IMR-90 (cell line): ENCODE data around the gene ARHGEF9. TPM values are rescaled to one million over a fixed set of nuclear protein-coding genes. Genes with fewer than 3 reads are reported as not detected.

Experiments
- ATAC-seq: fragments of 200-7000 bp; cut with Tn5 transposase; 2 replicates; pipeline ENCODE4 v1.9.1; 2020; ENCODE audit warnings: low read depth, mild to moderate bottlenecking, moderate library complexity
- BruUV-seq: library from RNA; stranded (reverse); fragments of 400-500 nt; replicated peaks from 2 replicates; lab custom pipeline; 2021; lab: Mats Ljungman, UMichigan
- CTCF ChIA-PET: fragments of 300-600 bp; formaldehyde crosslinking; extraction: SDS; loops from one replicate; lab custom pipeline; 2021; ENCODE audit warnings: antibody characterized with exemption; lab: Yijun Ruan, JAX
- POLR2A ChIA-PET: fragments of 300-600 bp; sonication (Branson Sonifier 250); formaldehyde crosslinking; loops from one replicate; lab custom pipeline; 2022; ENCODE audit warnings: antibody characterized with exemption; ENCODE audit not compliant: unreplicated experiment; lab: Charles Lee
- DNase-seq: peaks from one replicate; pipeline ENCODE4 v3.0.0; 2013
- H2AFZ ChIP-seq: replicated peaks from 2 replicates; pipeline ENCODE3; 2013; ENCODE audit warnings: low read length, mild to moderate bottlenecking; ENCODE audit not compliant: poor library complexity
- H2AK5ac ChIP-seq: 2 replicates; pipeline ENCODE4 v1.6.1; 2013; ENCODE audit warnings: low read depth, low read length, inconsistent platforms
- H2AK9ac ChIP-seq: replicated peaks from 2 replicates; pipeline ENCODE3; 2013; ENCODE audit warnings: mild to moderate bottlenecking, low read depth, low read length, moderate library complexity; ENCODE audit not compliant: poor library complexity
- H2BK120ac ChIP-seq: 2 replicates; pipeline ENCODE4 v1.6.1; 2013; ENCODE audit warnings: low read depth, low read length, inconsistent platforms
- H2BK15ac ChIP-seq: 3 replicates; pipeline ENCODE4 v1.6.1; 2013; ENCODE audit warnings: low read depth, low read length, inconsistent platforms
- H2BK20ac ChIP-seq: 2 replicates; pipeline ENCODE4 v1.6.1; 2013; ENCODE audit warnings: low read depth, mild to moderate bottlenecking, inconsistent platforms, low read length, moderate library complexity
- H2BK5ac ChIP-seq: 2 replicates; pipeline ENCODE4 v1.6.1; 2013; ENCODE audit warnings: mild to moderate bottlenecking, low read depth, low read length, inconsistent platforms; ENCODE audit not compliant: poor library complexity, severe bottlenecking
- H3K14ac ChIP-seq: replicated peaks from 2 replicates; pipeline ENCODE4 v1.6.1; 2013; ENCODE audit warnings: low read depth, low read length, inconsistent platforms
- H3K18ac ChIP-seq: 2 replicates; pipeline ENCODE4 v1.6.1; 2013; ENCODE audit warnings: low read depth, low read length, control low read depth
- H3K23ac ChIP-seq: 2 replicates; pipeline ENCODE4 v1.6.1; 2013; ENCODE audit warnings: low read depth, low read length, inconsistent platforms
- H3K27ac ChIP-seq: 2 replicates; pipeline ENCODE4 v1.5.1; 2013; ENCODE audit warnings: mild to moderate bottlenecking, control low read depth, low read length; ENCODE audit not compliant: insufficient read depth
- H3K27me3 ChIP-seq: 2 replicates; pipeline ENCODE4 v1.6.1; 2013; ENCODE audit warnings: low read length; ENCODE audit not compliant: control insufficient read depth, insufficient read depth
- H3K36me3 ChIP-seq: 2 replicates; pipeline ENCODE4 v1.6.1; 2013; ENCODE audit warnings: low read length, mixed read lengths; ENCODE audit not compliant: control insufficient read depth, insufficient read depth
- H3K4ac ChIP-seq: 2 replicates; pipeline ENCODE4 v1.6.1; 2013; ENCODE audit warnings: low read depth, low read length, inconsistent platforms
- H3K4me1 ChIP-seq: 2 replicates; pipeline ENCODE4 v1.6.1; 2013; ENCODE audit warnings: low read length, mixed read lengths; ENCODE audit not compliant: control insufficient read depth, insufficient read depth
- H3K4me2 ChIP-seq: 2 replicates; pipeline ENCODE4 v1.6.1; 2013; ENCODE audit warnings: low read depth, mild to moderate bottlenecking, control low read depth, low read length, moderate library complexity
- H3K4me3 ChIP-seq: 2 replicates; pipeline ENCODE4 v1.5.1; 2013; ENCODE audit warnings: low read depth, mild to moderate bottlenecking, control low read depth, low read length, moderate library complexity; ENCODE audit not compliant: insufficient read depth
- H3K56ac ChIP-seq: 2 replicates; pipeline ENCODE4 v1.6.1; 2013; ENCODE audit warnings: low read length, inconsistent platforms; ENCODE audit not compliant: insufficient read depth; ENCODE audit errors: extremely low read depth
- H3K79me1 ChIP-seq, 2 experiments: 2 replicates each; pipeline ENCODE4 v1.6.1; 2013; ENCODE audit warnings: low read length in 2 of 2, inconsistent platforms in 1 of 2, low read depth in 1 of 2
- H3K9ac ChIP-seq: 2 replicates; pipeline ENCODE4 v1.6.1; 2013; ENCODE audit warnings: low read depth, low read length, control low read depth
- H3K9me1 ChIP-seq: 2 replicates; pipeline ENCODE4 v1.6.1; 2013; ENCODE audit warnings: low read length, inconsistent platforms; ENCODE audit not compliant: insufficient read depth
- H3K9me3 ChIP-seq: 2 replicates; pipeline ENCODE4 v1.6.1; 2013; ENCODE audit warnings: low read length; ENCODE audit not compliant: control insufficient read depth, insufficient read depth
- H4K20me1 ChIP-seq: 2 replicates; pipeline ENCODE4 v1.6.1; 2013; ENCODE audit warnings: low read length, inconsistent platforms; ENCODE audit not compliant: insufficient read depth
- H4K5ac ChIP-seq: 2 replicates; pipeline ENCODE4 v1.6.1; 2013; ENCODE audit warnings: mild to moderate bottlenecking, low read depth, low read length, control low read depth
- H4K8ac ChIP-seq, 2 experiments: 2 replicates each; pipeline ENCODE4 v1.6.1; 2013; ENCODE audit warnings: low read depth in 2 of 2, low read length in 2 of 2, control low read depth in 1 of 2, inconsistent platforms in 1 of 2
- H4K91ac ChIP-seq: 2 replicates; pipeline ENCODE4 v1.6.1; 2013; ENCODE audit warnings: low read depth, low read length, inconsistent platforms; ENCODE audit not compliant: insufficient read depth
- BHLHE40 ChIP-seq: fragments of 150-350 bp; IDR thresholded peaks from 2 replicates; pipeline ENCODE4 v1.6.1; 2016; ENCODE audit warnings: mild to moderate bottlenecking, low read depth, low read length
- CEBPB ChIP-seq: IDR thresholded peaks from 2 replicates; pipeline ENCODE4 v1.6.1; 2012; ENCODE audit warnings: low read depth, low read length, improper control_type of control experiment
- CHD1 ChIP-seq: IDR thresholded peaks from 2 replicates; pipeline ENCODE4 v1.6.1; 2012; ENCODE audit warnings: low read depth, low read length, improper control_type of control experiment
- ELK1 ChIP-seq: fragments of 150-350 bp; IDR thresholded peaks from 2 replicates; pipeline ENCODE4 v1.6.1; 2016; ENCODE audit warnings: low read depth, mild to moderate bottlenecking, low read length, moderate library complexity, borderline replicate concordance
- FOS ChIP-seq: fragments of 150-350 bp; IDR thresholded peaks from 2 replicates; pipeline ENCODE4 v1.6.1; 2016; ENCODE audit warnings: low read depth, low read length
- MAFK ChIP-seq: IDR thresholded peaks from 2 replicates; pipeline ENCODE4 v1.6.1; 2012; ENCODE audit warnings: low read depth, low read length, improper control_type of control experiment
- MAZ ChIP-seq: IDR thresholded peaks from 2 replicates; pipeline ENCODE4 v1.6.1; 2012; ENCODE audit warnings: low read depth, mild to moderate bottlenecking, low read length, improper control_type of control experiment, moderate library complexity, borderline replicate concordance
- MXI1 ChIP-seq: IDR thresholded peaks from 2 replicates; pipeline ENCODE4 v1.6.1; 2012; ENCODE audit warnings: low read depth, mild to moderate bottlenecking, low read length, moderate library complexity, borderline replicate concordance
- NFE2L2 ChIP-seq: fragments of 150-350 bp; IDR thresholded peaks from 2 replicates; pipeline ENCODE4 v1.6.1; 2016; ENCODE audit warnings: low read depth, mild to moderate bottlenecking, low read length
- POLR2A ChIP-seq: IDR thresholded peaks from 2 replicates; pipeline ENCODE4 v1.6.1; 2012; ENCODE audit warnings: mild to moderate bottlenecking, low read depth, low read length
- RAD21 ChIP-seq: IDR thresholded peaks from 2 replicates; pipeline ENCODE4 v1.6.1; 2012; ENCODE audit warnings: low read length, improper control_type of control experiment
- RCOR1 ChIP-seq: IDR thresholded peaks from 2 replicates; pipeline ENCODE4 v1.6.1; 2012; ENCODE audit warnings: mild to moderate bottlenecking, low read length, improper control_type of control experiment; ENCODE audit not compliant: insufficient replicate concordance
- RFX5 ChIP-seq: IDR thresholded peaks from 2 replicates; pipeline ENCODE4 v1.8.0; 2012; ENCODE audit warnings: low read depth, mild to moderate bottlenecking, low read length, moderate library complexity
- SMC3 ChIP-seq: fragments of 150-350 bp; IDR thresholded peaks from 2 replicates; pipeline ENCODE4 v1.6.1; 2016; ENCODE audit warnings: low read depth, mild to moderate bottlenecking, antibody characterized with exemption, low read length, moderate library complexity
- USF2 ChIP-seq: fragments of 150-350 bp; IDR thresholded peaks from 2 replicates; pipeline ENCODE4 v1.6.1; 2017; ENCODE audit warnings: mild to moderate bottlenecking, antibody characterized with exemption, low read length, low read depth
- WGBS, 2 experiments: methylation state at CpG; one replicate each; pipeline versions ENCODE4 v1.1.5 to v1.1.7; 2013; ENCODE audit warnings: missing lambda C conversion rate in 2 of 2; ENCODE audit not compliant: insufficient read length in 1 of 2; ENCODE audit errors: extremely low coverage in 2 of 2; 5-methylcytosine and 5-hydroxymethylcytosine counted together
- dilution Hi-C: fragments of 300-500 bp; cut with HindIII; formaldehyde crosslinking; loops from one replicate; pipeline ENCODE4 v1.14.3; 2018; ENCODE audit warnings: low sequenced_read_pairs; ENCODE audit not compliant: unreplicated experiment
- in situ Hi-C: fragments of 300-500 bp; cut with MboI; formaldehyde crosslinking; loops from 3 replicates; pipeline ENCODE4 v1.14.3; 2019; ENCODE audit warnings: low sequenced_read_pairs, inconsistent platforms, mixed read lengths
- intact Hi-C: fragments of 100-400 bp; cut with micrococcal nuclease; formaldehyde crosslinking; loops from 2 replicates; pipeline ENCODE4 v1.10.0; 2022
- polyA plus RNA-seq, 3 experiments: library from polyadenylated mRNA; depleted of rRNA; stranded (reverse); fragments of >200 nt; gene quantifications; 2 replicates each; pipeline ENCODE4 v1.2.3, GENCODE V29; 2012; ENCODE audit warnings: low replicate concordance in 1 of 3
- total RNA-seq: library from RNA; depleted of rRNA; stranded (reverse); fragments of >200 nt; gene quantifications from 2 replicates; pipeline ENCODE4 v1.2.3, GENCODE V29; 2012
- TF ChIP-seq, protein P1 (sequence below): conservative IDR thresholded peaks from 2 replicates; pipeline ENCODE4 v1.5.1; 2012; ENCODE audit warnings: mild to moderate bottlenecking, low read depth, low read length, improper control_type of control experiment

The ARHGEF9 gene
- total and polyA plus RNA-seq, 2 of the 4 experiments (the other 2 are of a cell fraction), result 7.1 to 11.8 TPM

- POLR2A ChIA-PET, result no interaction called here
Observed at GRCh38 chrX:63758011-63758410, 27.0 kb downstream of the ARHGEF9 start.

More at GRCh38 chrX:63758011-63758410, 27.0 kb downstream of the ARHGEF9 start:
- no TSS peak for BruUV-seq
- H3K9ac ChIP-seq, result no peak overlapping the region
- no peak overlapping the region for H2AK9ac ChIP-seq
- no peak overlapping the region for H3K23ac ChIP-seq
- ATAC-seq (no peak), DNase-seq (no peak)
- H4K91ac ChIP-seq, result no peak overlapping the region
- no peak overlapping the region for H2BK5ac ChIP-seq
- dilution Hi-C loops, result no loop called here
- no peak overlapping the region for H3K4me3 ChIP-seq
- no peak overlapping the region for H3K4ac ChIP-seq
- no peaks in the 10 kb centered on the region for H3K36me3 ChIP-seq
- H2BK20ac ChIP-seq, result no peak overlapping the region
- H4K5ac ChIP-seq, result no peak overlapping the region
- CTCF ChIA-PET, result no interaction called here
- H3K56ac ChIP-seq, result no peak overlapping the region
- TF ChIP-seq RAD21 (no peak), MXI1 (no peak), NFE2L2 (no peak), USF2 (no peak), CEBPB (no peak), MAZ (no peak), POLR2A (no peak), FOS (no peak), RFX5 (no peak), SMC3 (no peak), BHLHE40 (no peak), RCOR1 (no peak), CHD1 (no peak), MAFK (no peak), ELK1 (no peak)
- TF ChIP-seq, protein P1, sequence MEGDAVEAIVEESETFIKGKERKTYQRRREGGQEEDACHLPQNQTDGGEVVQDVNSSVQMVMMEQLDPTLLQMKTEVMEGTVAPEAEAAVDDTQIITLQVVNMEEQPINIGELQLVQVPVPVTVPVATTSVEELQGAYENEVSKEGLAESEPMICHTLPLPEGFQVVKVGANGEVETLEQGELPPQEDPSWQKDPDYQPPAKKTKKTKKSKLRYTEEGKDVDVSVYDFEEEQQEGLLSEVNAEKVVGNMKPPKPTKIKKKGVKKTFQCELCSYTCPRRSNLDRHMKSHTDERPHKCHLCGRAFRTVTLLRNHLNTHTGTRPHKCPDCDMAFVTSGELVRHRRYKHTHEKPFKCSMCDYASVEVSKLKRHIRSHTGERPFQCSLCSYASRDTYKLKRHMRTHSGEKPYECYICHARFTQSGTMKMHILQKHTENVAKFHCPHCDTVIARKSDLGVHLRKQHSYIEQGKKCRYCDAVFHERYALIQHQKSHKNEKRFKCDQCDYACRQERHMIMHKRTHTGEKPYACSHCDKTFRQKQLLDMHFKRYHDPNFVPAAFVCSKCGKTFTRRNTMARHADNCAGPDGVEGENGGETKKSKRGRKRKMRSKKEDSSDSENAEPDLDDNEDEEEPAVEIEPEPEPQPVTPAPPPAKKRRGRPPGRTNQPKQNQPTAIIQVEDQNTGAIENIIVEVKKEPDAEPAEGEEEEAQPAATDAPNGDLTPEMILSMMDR, result no peak
- in situ Hi-C loops, result loop anchor here (10.0 kb wide), 1 partner anchor 447 kb away; the partner anchor contains the start of gene AMER1
- no peak overlapping the region for H2AK5ac ChIP-seq
- H3K27ac ChIP-seq, result no peak overlapping the region
- H4K20me1 ChIP-seq, result no peaks in the 10 kb centered on the region
- H3K14ac ChIP-seq, result no peak overlapping the region
- H3K9me3 ChIP-seq, result no peaks in the 10 kb centered on the region
- no peak overlapping the region for H2BK15ac ChIP-seq
- H2AFZ ChIP-seq, result no peak overlapping the region
- no peak overlapping the region for H3K4me2 ChIP-seq
- no peak overlapping the region for H2BK120ac ChIP-seq
- 0 out of 4 replicates have a peak, but pooled peaks cover 0 to 2% of the 10 kb centered on the region in 2 experiments for H3K79me1 ChIP-seq
- WGBS, 2 experiments, result no CpG with 5 or more reads among the region's 2 CpGs
- intact Hi-C loops, result no loop called here
- H3K4me1 ChIP-seq, result no peaks in the 10 kb centered on the region
- H3K9me1 ChIP-seq, result no peaks in the 10 kb centered on the region
- H3K27me3 ChIP-seq, result no peaks in the 10 kb centered on the region; the same call in none of the 2 replicates
- no peak overlapping the region for H4K8ac ChIP-seq
- no peak overlapping the region for H3K18ac ChIP-seq
